ENCODE results near the gene IL4I1.

IL4I1 gene

GRCh38 chr19:49848938-49849337, 47.7 kb downstream of the IL4I1 start:
- no peak for DNase-seq

DNA sequence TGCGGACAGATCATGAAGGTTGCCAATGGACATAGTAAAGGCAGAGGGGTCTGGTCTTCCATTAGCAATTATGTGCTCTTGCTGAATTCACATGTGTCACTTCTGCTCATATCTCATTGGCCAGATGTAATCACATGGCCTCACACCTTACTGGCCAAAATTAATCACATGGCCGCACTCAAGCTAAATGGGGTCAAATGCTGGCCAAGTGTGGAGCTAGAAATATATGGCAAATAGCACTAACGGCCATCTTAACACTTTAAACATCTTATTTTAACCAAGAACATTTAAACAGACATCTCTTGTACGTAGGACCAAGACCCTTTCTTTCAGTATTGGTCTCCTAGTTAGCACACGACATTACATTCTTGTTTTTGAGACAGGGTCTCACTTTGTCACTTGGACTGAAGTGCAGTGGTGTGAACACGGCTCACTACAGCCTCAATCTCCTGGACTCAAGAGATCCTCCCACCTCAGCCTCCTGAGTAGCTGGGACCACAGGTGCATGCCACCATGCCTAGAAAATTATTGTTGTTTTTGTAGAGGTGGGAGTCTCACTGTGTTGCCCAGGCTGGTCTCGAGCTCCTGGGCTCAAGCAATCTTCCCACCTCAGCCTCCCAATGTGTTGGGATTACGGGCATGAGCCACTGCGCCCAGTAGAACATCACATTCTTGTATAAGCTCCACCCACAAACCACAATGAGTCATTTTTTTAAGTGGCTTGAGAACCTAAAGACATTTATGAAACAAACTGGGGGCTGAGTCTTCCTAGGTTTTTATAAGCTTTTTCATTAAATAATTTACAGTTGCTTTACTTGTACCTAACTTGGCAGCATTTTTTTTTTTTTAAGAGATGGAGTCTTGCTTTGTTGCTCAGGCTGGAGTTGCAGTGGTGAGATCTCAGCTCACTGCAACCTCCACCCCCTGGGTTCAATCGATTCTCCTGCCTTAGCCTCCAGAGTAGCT, 48.7 kb downstream of the IL4I1 start:
- no peak for DNase-seq

- DNase-seq: no peak
These were observed 50.3 kb downstream of the IL4I1 start for GRCh38 chr19:49846408-49846807.

DNA sequence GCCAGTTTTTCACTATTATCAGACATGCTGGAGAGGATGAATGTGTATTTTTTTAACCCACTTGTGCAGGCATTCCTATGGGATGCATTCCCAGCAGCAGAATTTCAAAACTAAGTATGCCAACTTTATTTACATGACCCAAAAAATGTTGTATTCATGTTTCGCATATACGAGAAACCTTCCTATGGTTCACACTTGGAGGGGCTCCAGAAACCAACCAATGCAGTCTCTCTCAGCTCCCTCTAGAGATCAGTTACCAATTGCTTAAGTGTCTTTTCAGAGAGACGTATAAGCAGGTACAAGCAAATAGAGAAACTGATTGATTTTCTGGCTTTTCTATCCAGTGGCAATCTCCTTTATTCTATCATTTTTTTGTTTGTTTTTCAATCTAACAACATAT, 51.3 kb downstream of the IL4I1 start:
- no peak for DNase-seq

GRCh38 chr19:49844138-49845095, 52.3 kb downstream of the IL4I1 start:
- DNase-seq: no peak

DNA sequence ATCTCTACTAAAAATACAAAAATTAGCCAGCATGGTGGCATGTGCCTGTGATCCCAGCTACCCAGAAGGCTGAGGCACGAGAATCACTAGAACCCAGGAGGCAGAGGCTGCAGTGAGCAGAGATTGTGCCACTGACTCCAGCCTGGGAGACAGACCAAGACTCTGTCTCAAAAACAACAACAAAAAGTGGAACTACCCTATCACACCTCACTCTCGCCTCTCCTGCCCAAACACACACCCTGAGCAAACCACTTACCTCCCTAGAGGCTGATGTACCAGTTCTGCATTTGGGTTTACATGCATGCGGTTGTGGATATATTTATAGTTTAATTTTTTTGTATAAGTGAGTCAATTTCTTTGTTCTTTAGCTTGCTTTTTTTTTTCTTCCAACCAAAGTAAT, 53.4 kb downstream of the IL4I1 start:
- DNase-seq: no peak

GRCh38 chr19:49840736-49841249, 55.9 kb downstream of the IL4I1 start:
- DNase-seq: no peak

DNA sequence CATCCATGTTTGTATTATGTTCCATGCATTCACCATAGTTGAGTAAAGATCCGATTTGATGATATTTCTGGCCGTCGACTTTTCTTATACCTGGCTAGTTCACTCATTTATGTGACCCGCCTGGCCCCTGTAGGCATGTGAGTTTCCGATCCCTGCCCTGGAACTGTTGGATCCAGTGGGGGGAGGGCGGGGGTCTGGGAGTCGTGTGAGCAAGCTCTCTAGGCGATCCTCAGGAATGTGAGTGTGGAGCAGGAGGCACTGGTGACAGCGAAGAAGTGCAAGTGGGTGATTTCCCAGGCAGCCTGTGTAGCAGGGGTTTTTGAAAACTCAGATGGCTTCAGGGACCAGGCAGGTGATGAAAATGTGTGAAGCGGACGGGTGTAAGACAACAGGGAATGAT, 56.4 kb downstream of the IL4I1 start:
- DNase-seq: no peak

- DNase-seq: no peak
These were observed 57.0 kb downstream of the IL4I1 start for GRCh38 chr19:49839713-49840112.

All from effector CD8-positive, alpha-beta T cell (primary cell).